Mucosa of rectum (tissue), 2 donors: Measurements from ENCODE around the gene AP3S2.
"Not testable (repeated sequence)": the region's sequence is repeated elsewhere in the genome, so short reads cannot be mapped to it uniquely, and the experiment has no call there.

Experiments used
- H3K27ac ChIP-seq, 2 donors: one replicate each; pipeline ENCODE4 v1.7.0; 2013; ENCODE audit warnings: inconsistent platforms in 2 of 2, low read depth in 2 of 2, low read length in 2 of 2
- H3K27me3 ChIP-seq, 2 donors: one replicate each; pipeline ENCODE4 v1.7.0; 2013; ENCODE audit warnings: low read length in 2 of 2; ENCODE audit not compliant: control insufficient read depth in 2 of 2, insufficient read depth in 2 of 2
- H3K36me3 ChIP-seq, 2 donors: one replicate each; pipeline ENCODE4 v1.7.0; 2013; ENCODE audit warnings: low read length in 2 of 2; ENCODE audit not compliant: control insufficient read depth in 2 of 2, insufficient read depth in 2 of 2
- H3K4me1 ChIP-seq, 2 donors: one replicate each; pipeline ENCODE4 v1.7.0; 2013; ENCODE audit warnings: low read length in 2 of 2, mild to moderate bottlenecking in 1 of 2; ENCODE audit not compliant: control insufficient read depth in 2 of 2, insufficient read depth in 2 of 2
- H3K4me3 ChIP-seq, 2 donors: one replicate each; pipeline ENCODE4 v1.7.0; 2013; ENCODE audit warnings: low read length in 2 of 2
- H3K9ac ChIP-seq, 2 donors: one replicate each; pipeline ENCODE4 v1.7.0; 2013; ENCODE audit warnings: low read length in 2 of 2, low read depth in 1 of 2, mild to moderate bottlenecking in 1 of 2
- H3K9me3 ChIP-seq, 2 donors: one replicate each; pipeline ENCODE4 v1.7.0; 2013; ENCODE audit warnings: low read length in 2 of 2; ENCODE audit not compliant: control insufficient read depth in 2 of 2
- donor health status: healthy.
- donor health status: Normal muscosa, but diverticular disease.

AP3S2 gene

DNA sequence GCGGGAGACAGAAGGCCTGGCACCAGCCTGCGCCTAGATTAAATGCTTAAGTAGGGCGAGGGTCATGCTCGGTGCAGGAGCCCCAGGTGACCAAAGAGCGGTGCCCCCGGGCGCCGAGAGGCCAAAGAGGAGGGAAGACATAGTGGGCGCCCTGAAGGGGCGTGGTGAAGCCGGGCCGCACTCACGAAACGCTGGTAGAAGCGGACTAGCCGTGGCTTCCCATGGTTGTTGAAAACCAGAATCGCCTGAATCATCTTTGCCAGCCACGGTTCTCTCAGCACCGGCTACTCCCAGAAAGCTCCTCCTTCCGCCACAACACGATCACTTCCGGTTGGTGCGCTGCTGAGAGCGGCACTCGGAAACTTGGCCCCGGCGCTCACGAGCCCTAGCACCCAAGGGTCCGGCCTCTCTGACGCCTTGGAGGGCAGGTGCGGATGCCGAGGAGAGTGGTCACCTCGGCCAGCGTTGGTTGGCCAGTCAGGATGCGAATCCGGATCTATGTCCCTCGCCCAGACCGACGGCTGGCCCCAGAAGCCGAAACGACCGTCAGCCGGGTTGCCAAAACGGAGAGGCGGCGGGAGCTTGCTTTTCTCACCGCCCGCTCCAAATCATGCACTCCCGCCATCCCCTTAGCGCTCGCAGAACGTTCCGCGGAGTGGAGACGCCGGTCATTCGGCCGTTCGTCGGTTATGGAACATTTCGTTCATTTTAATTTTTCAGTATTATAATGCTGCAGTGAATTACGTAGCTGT, at the start of gene AP3S2:
TSS of gene AP3S2 (minus strand) at position 299 of the 752 bp plus-strand sequence. CDS start at position 254, 45 bp downstream.
- H3K27me3 ChIP-seq, result no peaks in the 10 kb centered on the region
- peak within 1 kb of the TSS; percentile 90 to 94 for H3K27ac ChIP-seq
- peaks cover 0 to under 1% of the 10 kb centered on the region in 2 donors for H3K36me3 ChIP-seq
- H3K4me1 ChIP-seq, result peaks cover 3 to 18% of the 10 kb centered on the region in 2 donors
- H3K9me3 ChIP-seq, result no peaks in the 10 kb centered on the region
- H3K9ac ChIP-seq, result peak within 1 kb of the TSS; percentile 90 to 96
- H3K4me3 ChIP-seq, result peak within 1 kb of the TSS; percentile 91 to 95

DNA sequence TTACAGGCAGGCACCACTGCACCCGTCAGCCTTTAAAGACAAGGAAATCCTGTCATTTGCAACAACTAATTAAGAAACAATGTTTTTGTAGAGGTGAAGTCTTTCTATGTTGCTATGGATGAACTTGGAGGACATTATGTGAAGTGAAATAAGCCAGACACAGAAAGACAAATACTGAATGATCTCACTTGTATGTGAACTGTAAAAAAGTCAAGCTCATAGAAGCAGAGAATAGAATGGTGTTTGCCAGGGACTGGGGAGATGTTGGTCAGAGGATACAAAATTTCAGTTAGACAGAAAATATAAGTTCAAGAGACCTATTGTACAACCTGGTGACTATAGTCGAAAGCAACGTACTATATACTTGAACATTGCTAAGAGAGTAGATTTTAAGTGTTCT, 46.1 kb upstream of the AP3S2 start:
- no peaks in the 10 kb centered on the region for H3K9me3 ChIP-seq
- H3K9ac ChIP-seq, result no peak overlapping the region
- no peak overlapping the region for H3K4me3 ChIP-seq
- H3K27ac ChIP-seq, result no peak overlapping the region
- peaks cover 0 to 2% of the 10 kb centered on the region in 2 donors for H3K4me1 ChIP-seq
- H3K36me3 ChIP-seq, result no peaks in the 10 kb centered on the region
- H3K27me3 ChIP-seq, result no peaks in the 10 kb centered on the region

DNA sequence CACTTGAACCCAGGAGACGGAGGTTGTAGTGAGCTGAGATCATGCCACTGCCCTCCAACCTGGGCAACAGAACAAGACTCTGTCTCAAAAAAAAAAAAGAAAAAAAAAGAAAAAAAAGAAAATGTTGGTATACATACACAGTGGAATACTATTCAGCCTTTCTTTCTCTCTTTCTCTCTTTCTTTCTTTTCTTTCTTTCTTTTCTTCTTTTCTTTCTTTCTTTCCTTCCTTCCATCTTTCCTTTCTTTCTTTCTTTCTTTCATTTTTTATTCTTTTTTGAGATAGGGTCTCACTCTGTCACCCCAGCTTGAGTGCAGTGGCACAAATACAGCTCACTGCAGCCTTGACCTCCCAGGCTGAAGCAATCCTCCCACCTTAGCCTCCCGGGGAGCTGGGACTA, 45.6 kb upstream of the AP3S2 start:
- not testable (repeated sequence) for H3K4me3 ChIP-seq, H3K9ac ChIP-seq, H3K27ac ChIP-seq, H3K9me3 ChIP-seq, H3K27me3 ChIP-seq, H3K4me1 ChIP-seq, H3K36me3 ChIP-seq

DNA sequence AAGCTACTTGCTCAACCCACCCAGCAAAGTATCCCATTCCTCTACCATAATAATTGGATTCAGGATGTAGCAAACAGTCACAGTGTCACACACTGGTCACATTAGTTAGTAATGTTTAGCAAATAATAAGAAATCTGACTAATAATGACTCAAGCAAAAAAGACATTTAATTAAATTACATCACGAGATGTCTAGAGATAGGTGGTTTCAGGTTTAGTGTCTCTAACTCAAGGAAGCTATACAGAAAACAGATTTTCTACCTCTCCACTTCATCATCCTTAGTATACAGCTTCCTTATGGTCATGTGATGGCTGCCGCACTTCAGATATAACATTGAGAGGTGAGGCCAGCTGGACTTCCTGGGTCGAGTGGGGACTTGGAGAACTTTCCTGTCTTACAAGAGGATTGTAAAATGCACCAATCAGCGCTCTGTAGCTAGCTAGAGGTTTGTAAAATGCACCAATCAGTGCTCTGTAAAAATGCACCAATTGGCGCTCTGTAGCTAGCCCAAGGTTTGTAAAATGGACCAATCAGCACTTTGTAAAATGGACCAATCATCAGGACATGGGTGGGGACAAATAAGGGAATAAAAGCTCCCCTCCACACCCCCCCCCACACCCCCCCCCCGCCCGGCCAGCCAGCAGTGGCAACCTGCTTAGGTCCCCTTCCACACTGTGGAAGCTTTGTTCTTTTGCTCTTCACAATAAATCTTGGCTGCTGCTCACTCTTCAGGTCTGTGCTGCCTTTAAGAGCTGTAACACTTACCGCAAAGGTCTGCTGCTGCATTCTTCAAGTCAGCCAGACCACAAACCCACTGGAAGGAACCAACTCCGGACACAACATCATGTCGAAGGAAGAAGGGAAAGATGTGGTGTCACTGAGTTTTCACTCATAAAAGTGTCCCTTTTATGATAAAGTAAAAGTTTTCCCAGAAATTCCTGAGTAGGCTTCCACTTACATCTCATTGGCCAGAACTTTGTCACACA, 43.9 kb upstream of the AP3S2 start:
- H3K36me3 ChIP-seq, result no peaks in the 10 kb centered on the region
- no peak overlapping the region for H3K9ac ChIP-seq
- no peaks in the 10 kb centered on the region for H3K9me3 ChIP-seq
- H3K4me3 ChIP-seq, result no peak overlapping the region
- H3K27ac ChIP-seq, result no peak overlapping the region
- no peaks in the 10 kb centered on the region for H3K27me3 ChIP-seq
- H3K4me1 ChIP-seq, result no peaks in the 10 kb centered on the region

DNA sequence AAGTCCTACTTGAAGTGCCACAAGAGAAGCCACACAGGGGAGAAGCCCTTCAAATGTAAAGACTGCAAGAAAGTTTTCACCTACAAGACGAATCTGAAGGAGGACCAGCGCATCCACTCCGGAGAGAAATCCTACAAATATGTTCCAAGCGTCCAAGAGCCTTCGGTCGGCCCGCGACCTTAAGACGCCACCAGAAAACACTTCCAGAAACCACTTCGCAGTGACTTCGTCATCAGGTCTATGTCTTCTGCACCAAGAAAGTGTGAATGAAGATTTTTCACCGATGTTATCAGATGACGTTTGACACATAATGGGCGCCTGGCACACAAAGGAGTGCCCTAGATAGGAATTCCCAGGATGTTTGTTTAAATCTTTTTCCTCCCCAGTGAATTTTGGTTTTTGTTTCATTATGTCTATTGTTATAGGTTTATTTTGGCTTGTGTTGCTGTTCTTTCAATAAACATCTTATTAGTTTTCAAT, 43.0 kb upstream of the AP3S2 start:
- H3K36me3 ChIP-seq, result no peaks in the 10 kb centered on the region
- H3K9ac ChIP-seq, result no peak overlapping the region
- no peaks in the 10 kb centered on the region for H3K27me3 ChIP-seq
- H3K4me1 ChIP-seq, result no peaks in the 10 kb centered on the region
- no peak overlapping the region for H3K27ac ChIP-seq
- H3K4me3 ChIP-seq, result no peak overlapping the region
- no peaks in the 10 kb centered on the region for H3K9me3 ChIP-seq

DNA sequence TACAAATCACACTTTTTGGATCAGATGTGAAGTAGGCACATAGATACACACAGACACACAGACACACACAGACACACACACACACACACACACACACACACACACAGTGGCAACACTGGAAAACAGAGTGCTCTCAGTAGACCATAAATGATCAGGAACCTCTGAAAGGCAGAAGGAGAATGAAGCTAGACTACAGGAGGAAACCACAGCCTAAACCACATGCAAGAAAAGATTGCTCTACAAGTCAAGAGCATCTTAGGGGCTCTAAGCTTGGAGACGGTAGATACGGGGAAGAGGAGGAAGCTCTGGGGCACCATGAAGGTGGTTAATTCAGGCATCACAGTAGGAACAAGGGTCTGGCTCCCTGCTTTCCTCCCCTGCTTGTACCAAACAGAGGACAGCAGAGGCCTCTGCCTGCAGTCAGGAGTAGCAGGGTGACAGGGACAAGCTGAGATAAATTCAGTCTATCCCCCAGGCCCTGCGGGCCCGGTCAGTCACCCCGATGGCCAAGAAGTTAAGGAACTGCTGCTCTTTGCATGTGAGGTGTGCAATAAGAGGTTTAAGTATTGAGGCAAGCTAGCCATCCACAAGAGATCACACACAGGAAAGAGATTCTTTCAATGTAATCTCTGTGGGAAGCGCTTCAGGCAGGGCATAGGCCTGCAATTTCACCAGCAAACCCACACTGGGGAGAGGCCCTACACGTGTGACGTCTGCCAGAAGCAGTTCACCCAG, 42.4 kb upstream of the AP3S2 start:
- H3K9ac ChIP-seq, result no peak overlapping the region

DNA sequence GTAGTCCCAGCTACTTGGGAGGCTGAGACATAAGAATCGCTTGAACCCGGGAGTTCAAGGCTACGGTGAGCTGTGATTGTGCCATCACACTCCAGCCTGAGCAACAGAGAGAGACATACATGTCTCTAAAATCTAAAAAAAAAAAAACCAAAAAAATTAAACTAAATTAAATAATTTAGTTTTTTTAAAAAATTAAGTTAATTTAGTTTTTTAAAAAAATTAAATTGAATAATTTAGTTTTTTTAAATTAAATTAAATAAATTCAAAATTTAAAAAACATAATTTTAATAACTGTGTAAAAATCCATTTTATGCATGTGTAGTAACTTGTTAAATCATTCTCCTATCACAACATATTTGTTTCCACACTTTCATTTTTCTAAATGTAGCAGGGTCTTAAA, 39.1 kb upstream of the AP3S2 start:
- Histone ChIP-seq H3K27me3 (no peaks in the 10 kb centered on the region), H3K9ac (no peak overlapping the region), H3K9me3 (no peaks in the 10 kb centered on the region), H3K27ac (no peak overlapping the region), H3K36me3 (no peaks in the 10 kb centered on the region), H3K4me1 (peaks cover 0 to 5% of the 10 kb centered on the region in 2 donors), H3K4me3 (no peak overlapping the region)

More for the DNA sequence above, 42.4 kb upstream of the AP3S2 start:
- Histone ChIP-seq H3K27ac (no peak overlapping the region), H3K9me3 (no peaks in the 10 kb centered on the region), H3K36me3 (no peaks in the 10 kb centered on the region), H3K4me1 (no peaks in the 10 kb centered on the region), H3K27me3 (no peaks in the 10 kb centered on the region), H3K4me3 (no peak overlapping the region)

DNA sequence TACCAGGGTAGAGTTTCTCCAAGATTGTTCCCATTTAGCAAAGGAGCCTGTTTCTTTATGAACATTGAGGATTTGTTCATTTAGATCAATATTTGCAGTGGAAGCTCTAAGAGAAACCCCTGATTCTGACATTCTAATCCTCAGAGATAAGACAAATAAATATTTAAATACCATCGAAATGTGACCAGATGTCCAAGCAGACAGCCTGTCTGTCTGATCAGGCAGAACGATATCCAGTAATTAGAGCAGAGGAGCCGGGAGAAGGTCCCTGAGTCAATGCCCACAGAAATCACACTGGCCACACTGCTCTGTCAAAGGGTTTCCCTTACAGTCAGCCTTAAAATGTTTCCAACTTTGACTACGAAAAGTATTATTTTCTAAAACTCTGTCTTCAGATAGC, 34.6 kb upstream of the AP3S2 start:
- Histone ChIP-seq H3K36me3 (no peaks in the 10 kb centered on the region), H3K4me3 (no peak overlapping the region), H3K9me3 (no peaks in the 10 kb centered on the region), H3K27ac (no peak overlapping the region), H3K27me3 (no peaks in the 10 kb centered on the region), H3K9ac (no peak overlapping the region), H3K4me1 (peaks cover 0 to 5% of the 10 kb centered on the region in 2 donors)

DNA sequence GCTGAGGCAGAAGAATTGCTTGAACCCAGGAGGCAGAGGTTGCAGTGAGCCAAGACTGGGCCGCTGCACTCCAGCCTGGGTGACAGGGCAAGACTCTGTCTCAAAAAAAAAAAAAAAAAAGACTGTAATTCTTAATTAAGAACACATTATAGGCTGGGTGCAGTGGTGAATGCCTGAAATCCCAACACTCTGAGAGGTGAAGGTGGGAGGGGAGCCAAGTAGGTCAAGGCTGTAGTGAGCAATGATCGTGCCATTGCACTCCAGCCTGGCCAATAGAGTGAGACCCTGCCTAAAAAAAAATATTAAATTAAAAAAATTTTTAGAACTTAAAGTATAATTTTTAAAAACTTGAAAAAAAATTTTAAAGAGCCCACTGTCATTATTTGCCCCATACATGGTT, 32.4 kb upstream of the AP3S2 start:
- no peaks in the 10 kb centered on the region for H3K36me3 ChIP-seq

More for the DNA sequence above, 32.4 kb upstream of the AP3S2 start:
- H3K27me3 ChIP-seq, result no peaks in the 10 kb centered on the region
- peaks cover 0 to 5% of the 10 kb centered on the region in 2 donors for H3K4me1 ChIP-seq
- H3K27ac ChIP-seq, result no peak overlapping the region
- H3K4me3 ChIP-seq, result no peak overlapping the region
- no peak overlapping the region for H3K9ac ChIP-seq
- H3K9me3 ChIP-seq, result no peaks in the 10 kb centered on the region
